Aorta (tissue), 5 donors: ENCODE data around the gene PGAP3. TPM values are rescaled to one million over a fixed set of nuclear protein-coding genes. Genes with fewer than 3 reads are reported as not detected.

ENCODE experiments used
- ATAC-seq: fragments of 200-7000 bp; cut with Tn5 transposase; one replicate; pipeline ENCODE4 v1.9.1; 2022; ENCODE audit warnings: moderate library complexity; ENCODE audit not compliant: low FRiP score
- DNase-seq, 2 donors: peaks; one replicate each; pipeline ENCODE4 v3.0.0-alpha.2; 2020
- H3K27ac ChIP-seq, 2 donors: one replicate each; pipeline ENCODE4 v1.5.1; 2013; ENCODE audit warnings: low read length in 2 of 2, mild to moderate bottlenecking in 2 of 2, moderate library complexity in 2 of 2, control low read depth in 1 of 2, inconsistent platforms in 1 of 2, low read depth in 1 of 2
- H3K27me3 ChIP-seq, 2 donors: one replicate each; pipeline ENCODE4 v1.6.1; 2013; ENCODE audit warnings: control low read depth in 1 of 2, low read length in 1 of 2, mild to moderate bottlenecking in 1 of 2, moderate library complexity in 1 of 2; ENCODE audit not compliant: insufficient read depth in 2 of 2, control insufficient read depth in 1 of 2
- H3K36me3 ChIP-seq, 2 donors: one replicate each; pipeline ENCODE4 v1.6.1; 2013; ENCODE audit warnings: control low read depth in 1 of 2, low read length in 1 of 2, mild to moderate bottlenecking in 1 of 2; ENCODE audit not compliant: insufficient read depth in 2 of 2, control insufficient read depth in 1 of 2
- H3K4me1 ChIP-seq, 2 donors: one replicate each; pipeline ENCODE4 v1.6.1; 2013; ENCODE audit warnings: low read length in 2 of 2, control low read depth in 1 of 2, mild to moderate bottlenecking in 1 of 2, moderate library complexity in 1 of 2; ENCODE audit not compliant: insufficient read depth in 2 of 2, control insufficient read depth in 1 of 2
- H3K4me3 ChIP-seq, 2 donors: one replicate each; pipeline ENCODE4 v1.5.1; 2013; ENCODE audit warnings: low read length in 2 of 2, control low read depth in 1 of 2, mild to moderate bottlenecking in 1 of 2
- H3K9me3 ChIP-seq: one replicate; pipeline ENCODE4 v1.6.1; 2013; ENCODE audit warnings: mild to moderate bottlenecking, low read length; ENCODE audit not compliant: control insufficient read depth
- WGBS, 2 donors: extraction: QIAGEN DNeasy Blood & Tissue Kit; methylation state at CpG; one replicate each; pipeline ENCODE4 v1.1.7; 2013; 5-methylcytosine and 5-hydroxymethylcytosine counted together
- intact Hi-C, 2 donors: fragments of 100-400 bp; cut with DNase I; formaldehyde crosslinking; loops; one replicate each; pipeline versions ENCODE4 v1.14.2 to v1.15.0; 2022
- polyA plus RNA-seq, 2 donors: library from polyadenylated mRNA; stranded (reverse); fragments of 200-250 nt; gene quantifications; one replicate each; pipeline ENCODE4 v1.2.3, GENCODE V29; 2013
- total RNA-seq, 2 donors: library from RNA; stranded (reverse); fragmentation: NEBNext Ultra II Directional; extraction: Animal tissue kit (Norgen Biotek cat#: 25700); gene quantifications; one replicate each; pipeline ENCODE4 v1.2.1, GENCODE V29; 2021
- donor health status: healthy with polysubstance abuse.
- donor health status: Bipolar disorder and iron deficiency.
- donor health status: DM: no; HTN: no; CAD: no.
- donor health status: DM: no; HTN: no; CAD: no.
- donor health status: DM: yes; HTN: yes; CAD: no.

The PGAP3 gene
- total and polyA plus RNA-seq, 4 donors, result 13.3 to 25.5 (median 22.0) TPM

GRCh38 chr17:39709319-39709997 is 21.6 kb upstream of the PGAP3 start:
- H3K4me3 ChIP-seq, result no peak overlapping the region
- ATAC-seq, result no peak
- no peak overlapping the region for H3K27ac ChIP-seq
- WGBS, 2 donors, result 81 to 87% methylated on average over 13 to 14 of the region's 14 CpGs
- DNase-seq, result no peak
- intact Hi-C loops, result no loop called here
- H3K9me3 ChIP-seq, result no peaks in the 10 kb centered on the region
- H3K36me3 ChIP-seq, result peaks cover 3 to 6% of the 10 kb centered on the region in 2 donors
- peaks cover 0 to 3% of the 10 kb centered on the region in 2 donors for H3K4me1 ChIP-seq
- no peaks in the 10 kb centered on the region for H3K27me3 ChIP-seq

- H3K27me3 ChIP-seq, result no peaks in the 10 kb centered on the region
- WGBS, 2 donors, result 74 to 78% methylated on average over 7 of the region's 7 CpGs
- peak overlapping the region in 1 of 2 donors; percentile 32 for H3K27ac ChIP-seq
- no peaks in the 10 kb centered on the region for H3K9me3 ChIP-seq
- ATAC-seq, result no peak
- intact Hi-C loops, result no loop called here
- H3K4me1 ChIP-seq, result peaks cover 0 to 3% of the 10 kb centered on the region in 2 donors
- peak in 1 of 2 donors; percentile 21 for DNase-seq
- H3K4me3 ChIP-seq, result no peak overlapping the region
- H3K36me3 ChIP-seq, result peaks cover 0 to 6% of the 10 kb centered on the region in 2 donors
Observed at GRCh38 chr17:39706921-39707337, 19.1 kb upstream of the PGAP3 start.

GRCh38 chr17:39706383-39706782 is 18.5 kb upstream of the PGAP3 start:
- peak overlapping the region in 1 of 2 donors; percentile 32 for H3K27ac ChIP-seq
- 7 to 16% methylated on average over 8 of the region's 8 CpGs for WGBS, 2 donors
- intact Hi-C loops, result no loop called here
- ATAC-seq (no peak), DNase-seq (no peak)
- no peak overlapping the region for H3K4me3 ChIP-seq
- peaks cover 0 to 3% of the 10 kb centered on the region in 2 donors for H3K36me3 ChIP-seq
- peaks cover 0 to 3% of the 10 kb centered on the region in 2 donors for H3K4me1 ChIP-seq
- no peaks in the 10 kb centered on the region for H3K27me3 ChIP-seq
- H3K9me3 ChIP-seq, result no peaks in the 10 kb centered on the region

GRCh38 chr17:39705786-39706348 is 18.0 kb upstream of the PGAP3 start:
- ATAC-seq, result peak; percentile 35
- DNase-seq, result peak in 1 of 2 donors; percentile 59
- H3K27ac ChIP-seq, result peak overlapping the region; percentile 71 to 80
- 13 to 15% methylated on average over 12 of the region's 12 CpGs for WGBS, 2 donors
- intact Hi-C loops, result no loop called here
- no peaks in the 10 kb centered on the region for H3K9me3 ChIP-seq
- H3K36me3 ChIP-seq, result peaks cover 0 to 3% of the 10 kb centered on the region in 2 donors
- H3K27me3 ChIP-seq, result no peaks in the 10 kb centered on the region
- H3K4me1 ChIP-seq, result peaks cover 0 to 3% of the 10 kb centered on the region in 2 donors
- H3K4me3 ChIP-seq, result no peak overlapping the region

GRCh38 chr17:39704821-39705551 is 17.1 kb upstream of the PGAP3 start:
- intact Hi-C loops, result loop anchor here (5.0 kb wide), 1 partner anchor 38 kb away; the partner anchor contains the start of genes PNMT (in 2 of the 2) and TCAP (in 2 of the 2)
- no peak overlapping the region for H3K4me3 ChIP-seq
- ATAC-seq (peak; percentile 74), DNase-seq (peak in 1 of 2 donors; percentile 75)
- peak overlapping the region; percentile 71 to 80 for H3K27ac ChIP-seq
- H3K4me1 ChIP-seq, result peaks cover 0 to 3% of the 10 kb centered on the region in 2 donors
- H3K36me3 ChIP-seq, result peaks cover 0 to 3% of the 10 kb centered on the region in 2 donors
- 9 to 15% methylated on average over 11 of the region's 11 CpGs for WGBS, 2 donors
- H3K27me3 ChIP-seq, result no peaks in the 10 kb centered on the region
- H3K9me3 ChIP-seq, result no peaks in the 10 kb centered on the region

GRCh38 chr17:39703913-39704312 is 16.1 kb upstream of the PGAP3 start:
- ATAC-seq (no peak), DNase-seq (peak in 1 of 2 donors; percentile 30)
- no peaks in the 10 kb centered on the region for H3K9me3 ChIP-seq
- H3K36me3 ChIP-seq, result peaks cover 0 to 3% of the 10 kb centered on the region in 2 donors
- peaks cover 0 to 3% of the 10 kb centered on the region in 2 donors for H3K4me1 ChIP-seq
- intact Hi-C loops, result loop anchor here (5.0 kb wide), 1 partner anchor 37 kb away; the partner anchor contains the start of genes PNMT (in 2 of the 2) and TCAP (in 2 of the 2)
- H3K27me3 ChIP-seq, result no peaks in the 10 kb centered on the region
- 78 to 79% methylated on average over 5 of the region's 5 CpGs for WGBS, 2 donors
- H3K4me3 ChIP-seq, result no peak overlapping the region
- H3K27ac ChIP-seq, result peak overlapping the region in 1 of 2 donors; percentile 9

- peaks cover 0 to 3% of the 10 kb centered on the region in 2 donors for H3K36me3 ChIP-seq
- H3K4me3 ChIP-seq, result no peak overlapping the region
- peaks cover 0 to 3% of the 10 kb centered on the region in 2 donors for H3K4me1 ChIP-seq
- 48 to 54% methylated on average over 12 of the region's 12 CpGs for WGBS, 2 donors
- peak in 1 of 2 donors; percentile 16 for DNase-seq
- intact Hi-C loops, result loop anchor here (5.0 kb wide), 1 partner anchor 36 kb away; the partner anchor contains the start of genes PNMT (in 2 of the 2) and TCAP (in 2 of the 2)
- ATAC-seq, result no peak
- H3K27me3 ChIP-seq, result no peaks in the 10 kb centered on the region
- peak overlapping the region in 1 of 2 donors; percentile 29 for H3K27ac ChIP-seq
- no peaks in the 10 kb centered on the region for H3K9me3 ChIP-seq
Observed at GRCh38 chr17:39702901-39703893, 15.3 kb upstream of the PGAP3 start.
